ENCODE results near the gene F7. TPM values are rescaled to one million over a fixed set of nuclear protein-coding genes. Genes with fewer than 3 reads are reported as not detected.

The F7 gene
- total RNA-seq, 1 experiment from 2014 or later = not detected

DNA sequence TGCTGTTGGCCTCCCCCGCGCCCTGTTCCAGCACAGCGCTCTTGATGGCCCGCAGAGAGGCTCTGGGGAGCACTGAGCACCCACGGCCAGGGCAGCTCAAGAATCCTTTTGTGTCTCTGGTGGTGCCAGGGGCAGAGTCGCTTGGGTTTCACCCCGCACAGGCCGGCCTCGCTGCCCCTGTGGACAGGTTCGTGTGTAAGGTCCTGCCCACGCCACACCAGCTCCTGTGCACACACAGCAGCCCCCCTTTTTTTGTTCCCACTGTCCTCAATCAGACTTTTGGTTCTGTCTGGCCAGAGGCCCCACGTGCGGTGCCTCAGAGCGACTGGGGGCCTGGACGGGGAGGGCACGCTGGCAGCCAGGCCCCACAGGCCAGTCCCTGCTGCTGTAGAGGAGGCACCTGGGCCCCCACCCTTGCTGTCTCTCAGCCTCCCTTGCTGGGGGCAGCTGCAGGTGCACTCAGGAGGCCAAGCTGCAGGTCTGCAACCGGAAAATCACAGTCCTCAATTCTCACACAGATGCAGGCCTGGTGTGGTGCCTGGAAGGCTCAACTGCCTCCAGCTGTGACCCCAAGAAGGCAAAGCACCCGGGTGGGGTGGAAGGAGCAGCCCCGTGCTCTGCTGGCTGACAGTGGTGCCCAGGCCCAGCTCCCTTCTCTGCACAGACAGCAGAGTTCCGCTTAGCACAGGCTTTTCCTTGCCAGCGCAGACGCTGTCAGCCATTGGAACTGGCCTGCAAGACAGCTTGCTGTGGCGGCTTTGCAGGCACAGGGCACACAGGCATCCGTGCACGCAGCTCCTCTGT is 12.6 kb upstream of the F7 start:
- BruUV-seq (replicated peaks) = no TSS peak
- no peaks in the 10 kb centered on the region for H3K36me3 ChIP-seq (ENCODE audit: control insufficient read depth, insufficient read depth, low read length)
- no peak for TF ChIP-seq SIN3A (IDR thresholded peaks at IDR 0.05; ENCODE audit: borderline replicate concordance, insufficient read depth, low read depth, low read length)
- TF ChIP-seq TCF7L2 (IDR thresholded peaks at IDR 0.05; ENCODE audit: low read depth, low read length) = no peak
- TF ChIP-seq, protein P1, sequence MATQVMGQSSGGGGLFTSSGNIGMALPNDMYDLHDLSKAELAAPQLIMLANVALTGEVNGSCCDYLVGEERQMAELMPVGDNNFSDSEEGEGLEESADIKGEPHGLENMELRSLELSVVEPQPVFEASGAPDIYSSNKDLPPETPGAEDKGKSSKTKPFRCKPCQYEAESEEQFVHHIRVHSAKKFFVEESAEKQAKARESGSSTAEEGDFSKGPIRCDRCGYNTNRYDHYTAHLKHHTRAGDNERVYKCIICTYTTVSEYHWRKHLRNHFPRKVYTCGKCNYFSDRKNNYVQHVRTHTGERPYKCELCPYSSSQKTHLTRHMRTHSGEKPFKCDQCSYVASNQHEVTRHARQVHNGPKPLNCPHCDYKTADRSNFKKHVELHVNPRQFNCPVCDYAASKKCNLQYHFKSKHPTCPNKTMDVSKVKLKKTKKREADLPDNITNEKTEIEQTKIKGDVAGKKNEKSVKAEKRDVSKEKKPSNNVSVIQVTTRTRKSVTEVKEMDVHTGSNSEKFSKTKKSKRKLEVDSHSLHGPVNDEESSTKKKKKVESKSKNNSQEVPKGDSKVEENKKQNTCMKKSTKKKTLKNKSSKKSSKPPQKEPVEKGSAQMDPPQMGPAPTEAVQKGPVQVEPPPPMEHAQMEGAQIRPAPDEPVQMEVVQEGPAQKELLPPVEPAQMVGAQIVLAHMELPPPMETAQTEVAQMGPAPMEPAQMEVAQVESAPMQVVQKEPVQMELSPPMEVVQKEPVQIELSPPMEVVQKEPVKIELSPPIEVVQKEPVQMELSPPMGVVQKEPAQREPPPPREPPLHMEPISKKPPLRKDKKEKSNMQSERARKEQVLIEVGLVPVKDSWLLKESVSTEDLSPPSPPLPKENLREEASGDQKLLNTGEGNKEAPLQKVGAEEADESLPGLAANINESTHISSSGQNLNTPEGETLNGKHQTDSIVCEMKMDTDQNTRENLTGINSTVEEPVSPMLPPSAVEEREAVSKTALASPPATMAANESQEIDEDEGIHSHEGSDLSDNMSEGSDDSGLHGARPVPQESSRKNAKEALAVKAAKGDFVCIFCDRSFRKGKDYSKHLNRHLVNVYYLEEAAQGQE (IDR thresholded peaks at IDR 0.05; ENCODE audit: insufficient read depth in 1 of 2, low read depth in 2 of 2, low read length in 1 of 2) = no peak
- TF ChIP-seq, protein P2, sequence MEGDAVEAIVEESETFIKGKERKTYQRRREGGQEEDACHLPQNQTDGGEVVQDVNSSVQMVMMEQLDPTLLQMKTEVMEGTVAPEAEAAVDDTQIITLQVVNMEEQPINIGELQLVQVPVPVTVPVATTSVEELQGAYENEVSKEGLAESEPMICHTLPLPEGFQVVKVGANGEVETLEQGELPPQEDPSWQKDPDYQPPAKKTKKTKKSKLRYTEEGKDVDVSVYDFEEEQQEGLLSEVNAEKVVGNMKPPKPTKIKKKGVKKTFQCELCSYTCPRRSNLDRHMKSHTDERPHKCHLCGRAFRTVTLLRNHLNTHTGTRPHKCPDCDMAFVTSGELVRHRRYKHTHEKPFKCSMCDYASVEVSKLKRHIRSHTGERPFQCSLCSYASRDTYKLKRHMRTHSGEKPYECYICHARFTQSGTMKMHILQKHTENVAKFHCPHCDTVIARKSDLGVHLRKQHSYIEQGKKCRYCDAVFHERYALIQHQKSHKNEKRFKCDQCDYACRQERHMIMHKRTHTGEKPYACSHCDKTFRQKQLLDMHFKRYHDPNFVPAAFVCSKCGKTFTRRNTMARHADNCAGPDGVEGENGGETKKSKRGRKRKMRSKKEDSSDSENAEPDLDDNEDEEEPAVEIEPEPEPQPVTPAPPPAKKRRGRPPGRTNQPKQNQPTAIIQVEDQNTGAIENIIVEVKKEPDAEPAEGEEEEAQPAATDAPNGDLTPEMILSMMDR (IDR thresholded peaks at IDR 0.05) = no peak
- no peak for TF ChIP-seq POLR2AphosphoS5 (IDR thresholded peaks at IDR 0.05; ENCODE audit: low read depth, low read length)
- intact Hi-C loops (cut with micrococcal nuclease; ENCODE audit: unreplicated experiment) (no loop called here), in situ Hi-C loops (cut with HindIII; ENCODE audit: low pct_unique_long_range_greater_than_20kb, low sequenced_read_pairs) (no loop called here)
- H3K4me3 ChIP-seq (ENCODE audit: low read depth in 2 of 2, low read length in 2 of 2) = no peak overlapping the region
- CTCF ChIA-PET = no interaction called here
- no peaks in the 10 kb centered on the region for H3K9me3 ChIP-seq (ENCODE audit: control insufficient read depth, insufficient read depth, low read depth, low read length)
- DNase-seq (ENCODE audit: low read depth, low spot score) = no peak
- no peaks in the 10 kb centered on the region for H3K27me3 ChIP-seq (ENCODE audit: control insufficient read depth, insufficient read depth, low read length)
- POLR2A ChIA-PET = interaction anchor here (0.5 kb wide), 1 partner anchor 200 kb away, joined by 13 read pairs; no protein-coding TSS in a partner anchor
- H3K4me1 ChIP-seq (ENCODE audit: control insufficient read depth, insufficient read depth, low read length) = no peaks in the 10 kb centered on the region
- no peak overlapping the region for H3K27ac ChIP-seq (ENCODE audit: low read length)
- ATAC-seq = no peak

DNA sequence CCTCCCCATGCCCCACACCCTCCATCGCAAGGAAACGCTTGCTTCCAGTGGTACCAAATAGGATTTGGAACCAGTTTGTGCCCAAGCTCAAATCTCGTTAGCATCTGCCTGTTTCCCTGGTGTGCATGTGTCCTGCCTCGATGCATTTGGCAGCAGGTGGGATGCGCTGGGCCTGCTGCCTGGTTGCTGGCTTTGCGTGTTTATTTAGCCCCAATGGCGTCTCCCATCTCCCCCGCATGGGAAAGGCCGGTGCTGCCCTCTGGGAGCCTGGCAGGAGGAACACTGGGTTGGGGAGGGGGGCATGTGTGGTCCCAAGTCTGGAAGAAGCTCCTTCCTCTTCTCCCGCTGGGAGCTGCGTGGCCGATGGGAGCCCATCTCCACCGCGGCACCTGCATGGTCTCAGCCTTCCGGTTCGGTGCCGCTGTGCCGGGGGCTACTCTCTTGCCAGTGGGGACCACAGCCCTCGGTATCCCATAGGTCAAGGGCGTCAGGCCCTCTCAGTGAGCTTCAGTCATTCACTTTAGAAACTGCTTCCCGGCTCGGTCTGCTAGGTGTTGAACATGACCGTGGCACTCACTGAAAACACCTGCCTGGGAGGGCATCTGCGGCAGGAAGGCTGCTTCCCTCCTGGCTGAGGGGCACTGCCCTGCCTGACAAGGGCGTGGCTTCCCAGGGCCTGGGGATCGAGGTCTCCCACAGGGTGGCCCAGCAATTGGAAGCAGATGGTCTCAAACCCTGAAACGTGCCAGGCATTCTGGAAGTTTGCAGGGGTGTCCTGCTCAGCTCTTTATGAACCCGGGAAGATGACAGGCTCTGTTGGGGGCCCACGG is 11.8 kb upstream of the F7 start:
- CTCF ChIA-PET = no interaction called here
- POLR2A ChIA-PET = no interaction called here
- intact Hi-C loops (cut with micrococcal nuclease; ENCODE audit: unreplicated experiment) = no loop called here
- Histone ChIP-seq H3K4me1 (ENCODE audit: control insufficient read depth, insufficient read depth, low read length) (no peaks in the 10 kb centered on the region), H3K27me3 (ENCODE audit: control insufficient read depth, insufficient read depth, low read length) (no peaks in the 10 kb centered on the region), H3K36me3 (ENCODE audit: control insufficient read depth, insufficient read depth, low read length) (no peaks in the 10 kb centered on the region), H3K4me3 (ENCODE audit: low read depth in 2 of 2, low read length in 2 of 2) (no peak overlapping the region), H3K27ac (ENCODE audit: low read length) (no peak overlapping the region), H3K9me3 (ENCODE audit: control insufficient read depth, insufficient read depth, low read depth, low read length) (no peaks in the 10 kb centered on the region)
- no peak for DNase-seq (ENCODE audit: low read depth, low spot score)
- in situ Hi-C loops (cut with HindIII; ENCODE audit: low pct_unique_long_range_greater_than_20kb, low sequenced_read_pairs) = no loop called here
- no peak for ATAC-seq
- TF ChIP-seq, protein P1 (IDR thresholded peaks at IDR 0.05; ENCODE audit: insufficient read depth in 1 of 2, low read depth in 2 of 2, low read length in 1 of 2) = no peak
- TF ChIP-seq POLR2AphosphoS5 (IDR thresholded peaks at IDR 0.05; ENCODE audit: low read depth, low read length) = no peak
- no peak for TF ChIP-seq TCF7L2 (IDR thresholded peaks at IDR 0.05; ENCODE audit: low read depth, low read length)
- TF ChIP-seq SIN3A (IDR thresholded peaks at IDR 0.05; ENCODE audit: borderline replicate concordance, insufficient read depth, low read depth, low read length) = no peak
- no TSS peak for BruUV-seq (replicated peaks)

Data from Panc1 (cell line).